ENCODE results near the gene PTPN3.
"Not testable (repeated sequence)": the region's sequence is repeated elsewhere in the genome, so short reads cannot be mapped to it uniquely, and the experiment has no call there.

PTPN3 gene

DNA sequence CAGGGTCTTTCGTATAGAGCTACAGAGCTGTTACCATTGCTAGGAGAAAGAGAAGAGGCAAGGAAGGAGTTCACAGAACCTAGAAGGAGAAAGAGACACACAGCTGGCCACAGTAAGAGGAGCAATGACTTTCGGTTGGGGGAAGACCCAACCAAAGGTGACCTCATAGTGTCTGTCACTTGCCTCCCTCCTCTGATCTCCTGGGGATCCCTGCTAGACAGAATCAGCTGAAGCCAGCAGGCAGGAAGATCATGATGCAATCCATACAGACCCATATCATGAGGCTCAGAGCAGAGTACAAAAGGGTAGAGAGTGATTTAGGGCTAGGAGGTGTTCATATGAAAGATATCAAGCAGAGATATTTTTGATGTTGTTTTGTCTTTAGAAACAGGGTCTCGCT, 151.2 kb downstream of the PTPN3 start:
- DNase-seq (ENCODE audit: low read depth in 2 of 2): no peak

DNA sequence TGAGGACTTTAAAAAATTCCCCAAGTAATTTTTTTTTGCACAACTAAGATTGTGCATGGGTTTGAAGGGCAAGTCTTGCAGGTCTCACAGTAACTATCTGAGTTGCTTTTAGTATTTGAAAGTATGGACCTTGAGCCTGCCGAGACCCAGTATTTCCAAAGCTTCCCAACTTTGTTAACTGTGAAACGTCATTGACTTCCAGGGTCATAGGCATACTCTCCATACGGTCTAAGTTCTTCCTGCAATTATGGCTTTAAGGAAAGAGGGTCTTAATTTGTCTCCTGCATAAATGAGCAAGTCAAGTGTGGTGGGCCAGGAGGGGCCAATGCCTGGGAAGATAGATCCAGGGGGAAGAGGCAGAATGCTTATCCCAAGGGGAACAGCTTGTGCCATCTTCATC, 153.2 kb downstream of the PTPN3 start:
- no peak for DNase-seq (ENCODE audit: low read depth in 2 of 2)

DNA sequence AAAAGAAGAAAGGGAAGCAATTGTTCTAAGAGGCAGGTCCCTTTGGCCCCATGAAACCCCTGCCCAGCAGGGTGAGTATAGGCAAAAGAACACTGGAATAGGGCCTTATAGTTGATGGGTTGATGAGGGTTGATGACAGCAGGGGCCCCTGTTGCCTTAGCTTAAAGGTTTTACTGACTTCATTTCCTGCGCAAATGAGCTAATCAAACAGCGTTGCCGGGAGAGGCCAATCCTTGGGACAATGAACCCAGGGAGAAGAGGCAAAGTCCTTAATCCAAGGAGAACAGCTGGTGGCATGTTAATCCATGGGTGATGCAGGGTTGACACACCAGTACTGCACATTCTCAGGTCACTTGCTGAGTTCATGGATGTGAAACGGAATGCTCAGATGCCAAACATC, 155.2 kb downstream of the PTPN3 start:
- DNase-seq (ENCODE audit: low read depth in 2 of 2): no peak

DNA sequence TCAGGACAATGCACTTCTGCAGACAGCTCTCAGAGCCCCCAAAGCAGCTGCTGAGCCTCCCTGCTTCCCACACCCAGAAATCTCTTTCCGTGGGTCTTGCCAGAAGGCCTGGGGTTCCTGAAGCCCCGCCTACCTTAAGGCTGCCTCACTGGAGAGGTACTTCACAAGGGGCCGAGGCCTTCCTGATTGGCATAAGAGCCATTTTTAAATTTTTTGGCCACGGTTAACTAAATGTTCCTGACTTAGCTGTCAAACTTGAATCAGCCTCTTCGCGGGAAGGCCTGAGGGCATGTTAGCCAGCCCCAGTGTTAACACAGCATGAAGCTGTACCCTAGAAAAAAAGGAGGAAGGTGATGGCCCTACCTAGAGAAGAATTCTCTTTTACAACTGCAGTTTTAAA, 156.5 kb downstream of the PTPN3 start:
- DNase-seq (ENCODE audit: low read depth in 2 of 2): no peak

DNA sequence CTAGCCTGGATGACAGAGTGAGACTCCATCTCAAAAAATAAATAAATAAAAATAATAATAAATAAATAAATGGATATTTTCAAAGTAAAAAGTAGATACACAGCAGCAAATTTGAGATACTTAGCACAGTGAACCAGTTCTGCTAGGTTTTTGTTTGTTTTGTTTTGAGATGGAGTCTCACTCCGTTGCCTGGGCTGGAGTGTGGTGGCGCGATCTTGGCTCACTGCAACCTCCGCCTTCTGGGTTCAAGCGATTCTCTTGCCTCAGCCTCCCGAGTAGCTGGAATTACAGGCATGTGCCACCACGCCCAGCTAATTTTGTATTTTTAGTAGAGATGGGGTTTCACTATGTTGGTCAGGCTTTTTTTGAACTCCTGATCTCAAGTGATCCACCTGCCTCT, 157.1 kb downstream of the PTPN3 start:
- DNase-seq (ENCODE audit: low read depth in 2 of 2): not testable (repeated sequence)

DNA sequence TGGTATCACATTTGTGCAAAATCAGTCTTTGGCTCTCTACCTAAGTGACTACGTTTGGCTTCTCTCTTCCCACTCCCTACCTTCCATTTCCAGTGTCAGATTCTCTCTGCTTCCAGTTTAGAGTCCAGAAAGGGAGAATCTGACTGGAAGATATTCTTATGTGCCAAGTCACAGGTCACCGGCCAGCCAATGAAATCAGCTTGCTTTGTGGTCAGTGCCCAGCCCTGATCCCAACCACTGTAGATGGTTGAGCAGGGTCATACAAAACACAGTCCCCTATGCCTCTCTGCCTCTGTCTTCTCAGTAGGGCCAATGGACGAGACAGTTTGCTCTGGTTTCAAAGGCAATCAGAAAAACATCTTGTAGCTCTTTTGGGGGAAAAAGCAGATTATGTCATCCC, 161.7 kb downstream of the PTPN3 start:
- no peak for DNase-seq (ENCODE audit: low read depth in 2 of 2)

DNA sequence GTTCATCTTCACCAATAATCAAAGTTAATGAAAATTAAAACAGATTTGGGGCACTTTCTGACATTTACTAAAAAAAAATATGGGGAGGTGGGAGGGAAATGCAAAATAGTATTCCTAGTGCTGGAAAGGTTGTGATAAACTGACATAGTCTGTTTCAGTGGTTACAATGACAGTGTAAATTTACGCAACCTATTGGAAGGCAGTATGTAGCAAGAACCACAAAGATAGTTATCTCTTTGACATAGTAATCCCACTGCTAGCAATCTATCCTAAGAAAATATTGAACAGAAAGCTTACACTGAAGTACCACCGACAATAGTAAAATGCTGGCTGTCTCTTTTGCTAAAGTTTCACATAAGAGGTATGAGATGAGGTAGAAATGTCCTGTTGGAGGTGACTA, 162.2 kb downstream of the PTPN3 start:
- no peak for DNase-seq (ENCODE audit: low read depth in 2 of 2)

DNA sequence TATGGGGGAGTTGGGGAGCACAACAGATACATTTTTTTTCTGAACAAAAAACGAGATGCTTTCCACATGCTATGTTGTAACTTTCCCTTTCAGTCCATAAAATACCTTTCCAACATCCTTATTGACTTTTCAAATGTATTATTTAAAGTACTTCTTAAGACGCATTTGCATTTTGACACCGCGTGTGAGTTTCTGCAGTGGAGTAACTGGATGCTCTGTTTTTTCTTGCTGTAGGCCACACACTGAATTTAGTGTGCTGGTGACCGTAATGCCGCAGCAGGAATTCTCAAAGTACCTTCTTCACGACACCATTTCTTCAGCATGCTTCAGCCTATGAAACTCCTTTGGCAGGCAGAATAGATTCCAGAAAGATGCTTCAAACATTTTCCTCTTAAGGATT, 163.0 kb downstream of the PTPN3 start:
- DNase-seq (ENCODE audit: low read depth in 2 of 2): no peak

DNA sequence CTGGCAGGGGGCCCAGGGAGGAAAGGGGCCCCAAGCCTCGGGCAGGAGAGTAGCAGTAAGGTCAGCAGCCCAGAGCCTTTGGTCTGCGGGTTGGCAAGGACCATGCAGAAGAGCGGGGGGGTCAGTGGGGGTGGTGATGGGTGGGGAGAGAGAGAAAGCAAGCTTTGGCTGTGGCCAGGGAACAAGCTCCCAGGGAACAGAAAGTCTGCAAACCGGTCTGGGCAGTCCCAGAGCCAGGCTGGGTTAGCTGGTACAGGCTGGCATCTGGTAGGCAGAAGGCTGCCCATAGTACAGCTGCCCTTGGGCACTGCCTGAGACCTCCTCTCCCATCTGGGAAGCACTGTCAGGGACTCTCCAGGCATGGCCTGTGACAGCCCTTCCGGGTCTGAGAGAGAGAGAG, 166.8 kb downstream of the PTPN3 start:
- no peak for DNase-seq (ENCODE audit: low read depth in 2 of 2)

DNA sequence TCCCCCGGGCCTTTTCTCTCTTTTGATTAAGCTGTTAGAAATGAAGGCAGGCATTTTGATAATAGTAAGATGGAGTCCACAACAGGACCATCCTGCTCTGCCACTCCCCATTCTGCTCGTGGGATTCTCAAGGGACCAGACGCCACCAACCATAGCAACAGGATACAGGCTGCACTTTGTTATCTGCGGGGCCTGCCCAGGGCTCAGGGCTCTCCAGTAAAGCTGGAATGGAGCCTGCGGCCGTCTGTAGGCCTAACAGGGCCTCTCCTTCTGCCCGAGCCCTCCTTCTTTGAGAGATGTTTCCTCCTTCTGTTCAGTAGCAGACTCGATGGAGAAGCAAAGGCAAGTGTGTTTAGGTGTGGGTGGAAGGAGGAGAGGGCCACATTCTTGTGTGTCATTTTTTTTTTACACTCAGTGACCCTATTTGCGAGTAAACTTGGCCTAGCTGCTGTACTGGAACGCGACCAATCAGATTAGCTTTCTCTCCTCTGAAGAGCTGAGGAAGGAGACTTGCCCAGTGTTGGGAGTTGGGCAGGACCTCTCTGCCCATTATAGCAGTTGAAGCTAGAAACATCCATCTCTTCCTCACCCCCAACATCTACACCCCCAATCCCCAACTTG, 168.4 kb downstream of the PTPN3 start:
- no peak for DNase-seq (ENCODE audit: low read depth in 2 of 2)

DNA sequence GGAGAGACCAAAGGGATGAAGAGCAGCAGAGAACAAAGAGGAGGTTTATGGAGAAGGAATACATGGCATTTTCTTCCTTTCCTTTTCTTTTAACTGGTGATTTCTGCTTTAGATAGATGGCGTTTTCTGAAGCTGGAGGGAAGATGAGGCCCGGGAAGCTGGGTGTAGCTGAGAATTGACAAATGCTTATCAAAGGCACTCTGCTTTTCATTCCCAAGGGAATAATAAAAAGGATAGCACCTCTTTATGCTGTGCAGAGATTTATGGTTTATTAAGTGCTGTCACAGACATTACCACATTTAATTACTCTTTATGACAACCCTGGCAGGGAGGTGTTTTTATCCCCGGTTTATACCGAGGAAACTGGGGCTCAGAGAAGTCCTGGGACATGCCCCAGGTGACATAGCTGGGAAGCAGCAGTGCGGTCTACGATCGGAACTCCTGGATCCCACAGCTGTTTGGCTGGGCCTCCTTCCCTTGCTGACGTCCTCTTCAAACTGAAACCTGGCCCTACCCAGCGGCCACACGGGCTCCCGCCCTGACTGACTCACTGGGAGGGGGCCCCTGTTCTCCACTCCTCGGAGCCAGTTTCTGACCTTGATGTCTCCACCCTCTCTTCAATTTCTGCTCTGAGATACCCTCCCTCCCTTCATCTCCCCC, 169.0 kb downstream of the PTPN3 start:
- DNase-seq (ENCODE audit: low read depth in 2 of 2): no peak
